WTC11 (cell line): ENCODE measurements around the gene JAZF1. TPM values are rescaled to one million over a fixed set of nuclear protein-coding genes. Genes with fewer than 3 reads are reported as not detected.

ENCODE experiments used
- ATAC-seq: fragments of 200-7000 bp; cut with Tn5 transposase; 2 replicates; pipeline ENCODE4 v1.10.0; 2021; ENCODE audit warnings: mild to moderate bottlenecking, moderate library complexity
- CTCF ChIA-PET: fragments of 300-600 bp; sonication (Branson Sonifier 250); formaldehyde crosslinking; loops from one replicate; lab custom pipeline; 2021; ENCODE audit warnings: antibody characterized with exemption; lab: Charles Lee
- POLR2A ChIA-PET: fragments of 350-600 bp; sonication (Branson Sonifier 250); formaldehyde crosslinking; loops from one replicate; lab custom pipeline; 2021; ENCODE audit warnings: antibody characterized with exemption; lab: Charles Lee
- DNase-seq: peaks from one replicate; pipeline ENCODE4 v3.0.0; 2021; ENCODE audit warnings: low spot score
- H3K27ac Mint-ChIP-seq: 2 replicates; pipeline ENCODE4 v1.8.0; 2021; ENCODE audit warnings: mixed read lengths
- H3K27me3 Mint-ChIP-seq: 2 replicates; pipeline ENCODE4 v1.8.0; 2021; ENCODE audit warnings: low read depth, mild to moderate bottlenecking, moderate library complexity, mixed read lengths
- H3K36me3 Mint-ChIP-seq: 2 replicates; pipeline ENCODE4 v1.8.0; 2021; ENCODE audit warnings: mixed read lengths
- H3K4me1 Mint-ChIP-seq: 2 replicates; pipeline ENCODE4 v1.8.0; 2022; ENCODE audit warnings: mixed read lengths
- H3K4me3 Mint-ChIP-seq: 2 replicates; pipeline ENCODE4 v1.8.0; 2021; ENCODE audit warnings: mild to moderate bottlenecking, moderate library complexity, mixed read lengths
- H3K9me3 Mint-ChIP-seq: 2 replicates; pipeline ENCODE4 v1.8.0; 2021; ENCODE audit warnings: mixed read lengths
- AR ChIP-seq: fragments of 250-450 bp; sonication (Bioruptor Pico); IDR thresholded peaks from 2 replicates; pipeline ENCODE4 v1.9.0; 2021; ENCODE audit warnings: mild to moderate bottlenecking
- ARID4B ChIP-seq: sonication (generic); formaldehyde crosslinking; IDR thresholded peaks from 2 replicates; pipeline ENCODE4 v1.8.0; 2023; ENCODE audit warnings: missing genetic modification reagents, mild to moderate bottlenecking, borderline replicate concordance
- ATF1 ChIP-seq: sonication (generic); formaldehyde crosslinking; IDR thresholded peaks from 2 replicates; pipeline ENCODE4 v1.8.1; 2023; ENCODE audit warnings: mild to moderate bottlenecking, moderate library complexity, missing genetic modification reagents
- E2F1 ChIP-seq: sonication (generic); formaldehyde crosslinking; IDR thresholded peaks from 2 replicates; pipeline ENCODE4 v1.8.0; 2022; ENCODE audit warnings: mild to moderate bottlenecking, missing genetic modification reagents
- EMX1 ChIP-seq: fragments of 250-450 bp; sonication (Bioruptor Pico); IDR thresholded peaks from 2 replicates; pipeline ENCODE4 v1.8.0; 2021; ENCODE audit warnings: mild to moderate bottlenecking
- ERG ChIP-seq: fragments of 250-450 bp; sonication (Bioruptor Pico); IDR thresholded peaks from 2 replicates; pipeline ENCODE4 v1.8.0; 2021; ENCODE audit warnings: mild to moderate bottlenecking
- ESRRA ChIP-seq: sonication (generic); formaldehyde crosslinking; IDR thresholded peaks from 2 replicates; pipeline ENCODE4 v1.8.1; 2022; ENCODE audit warnings: mild to moderate bottlenecking, missing genetic modification reagents, borderline replicate concordance
- ETV6 ChIP-seq: sonication (generic); formaldehyde crosslinking; IDR thresholded peaks from 2 replicates; pipeline ENCODE4 v1.8.1; 2022; ENCODE audit warnings: mild to moderate bottlenecking, missing genetic modification reagents
- FOXJ3 ChIP-seq: sonication (generic); formaldehyde crosslinking; IDR thresholded peaks from 2 replicates; pipeline ENCODE4 v1.9.0; 2021; ENCODE audit warnings: missing genetic modification reagents, mild to moderate bottlenecking, borderline replicate concordance
- GABPB1 ChIP-seq: sonication (generic); formaldehyde crosslinking; IDR thresholded peaks from 2 replicates; pipeline ENCODE4 v1.8.1; 2023; ENCODE audit warnings: mild to moderate bottlenecking, missing genetic modification reagents
- HMGA2 ChIP-seq: fragments of 250-450 bp; sonication (Bioruptor Pico); IDR thresholded peaks from 2 replicates; pipeline ENCODE4 v1.4.0; 2021; ENCODE audit warnings: mild to moderate bottlenecking, moderate library complexity
- JAZF1 ChIP-seq: fragments of 250-450 bp; sonication (Bioruptor Pico); IDR thresholded peaks from 2 replicates; pipeline ENCODE4 v1.9.0; 2021; ENCODE audit warnings: moderate library complexity, mild to moderate bottlenecking, inconsistent platforms
- MXD4 ChIP-seq: fragments of 250-450 bp; sonication (Bioruptor Pico); IDR thresholded peaks from 2 replicates; pipeline ENCODE4 v1.8.0; 2021; ENCODE audit warnings: mild to moderate bottlenecking, moderate library complexity, borderline replicate concordance
- MYBL2 ChIP-seq: sonication (generic); formaldehyde crosslinking; IDR thresholded peaks from 2 replicates; pipeline ENCODE4 v1.8.1; 2023; ENCODE audit warnings: mild to moderate bottlenecking, moderate library complexity, missing genetic modification reagents
- NFYB ChIP-seq: sonication (generic); formaldehyde crosslinking; conservative IDR thresholded peaks from 2 replicates; pipeline ENCODE4 v1.8.0; 2022; ENCODE audit warnings: low read depth, missing genetic modification reagents
- NR2C2 ChIP-seq: sonication (generic); formaldehyde crosslinking; IDR thresholded peaks from 2 replicates; pipeline ENCODE4 v1.8.0; 2022; ENCODE audit warnings: mild to moderate bottlenecking, missing genetic modification reagents
- TP53 ChIP-seq: sonication (generic); formaldehyde crosslinking; IDR thresholded peaks from 2 replicates; pipeline ENCODE4 v1.8.1; 2023; ENCODE audit warnings: mild to moderate bottlenecking, missing genetic modification reagents
- ZNF671 ChIP-seq: fragments of 250-450 bp; sonication (Bioruptor Pico); IDR thresholded peaks from 2 replicates; pipeline ENCODE4 v1.8.0; 2021; ENCODE audit warnings: mild to moderate bottlenecking
- total RNA-seq: library from RNA; stranded (reverse); gene quantifications from 3 replicates; pipeline ENCODE4 v1.2.3, GENCODE V29; 2021
- TF ChIP-seq, protein P1 (sequence below): sonication (generic); formaldehyde crosslinking; IDR thresholded peaks from 2 replicates; pipeline ENCODE4 v1.8.0; 2022; ENCODE audit warnings: mild to moderate bottlenecking, missing genetic modification reagents
- TF ChIP-seq, protein P2 (sequence below): sonication (generic); formaldehyde crosslinking; IDR thresholded peaks from 2 replicates; pipeline ENCODE4 v1.8.0; 2023; ENCODE audit warnings: missing genetic modification reagents

JAZF1 gene
- total RNA-seq, 1 experiment from 2014 or later: 19.0 TPM

GRCh38 chr7:27802999-27803398 is 377.6 kb downstream of the JAZF1 start:
- Mint-ChIP-seq H3K4me3 (no peak overlapping the region), H3K27me3 (no peaks in the 10 kb centered on the region), H3K9me3 (no peaks in the 10 kb centered on the region), H3K4me1 (peaks cover 35% of the 10 kb centered on the region), H3K36me3 (no peaks in the 10 kb centered on the region), H3K27ac (no peak overlapping the region)
- no peak for ATAC-seq
- TF ChIP-seq MYBL2 (CRISPR knock-in tag): no peak
- TF ChIP-seq E2F1: no peak
- DNase-seq: no peak
- ChIA-PET POLR2A (no interaction called here), CTCF (no interaction called here)

GRCh38 chr7:27799212-27799611 is 381.4 kb downstream of the JAZF1 start:
- POLR2A ChIA-PET: no interaction called here
- Mint-ChIP-seq H3K9me3 (no peaks in the 10 kb centered on the region), H3K4me3 (no peak overlapping the region), H3K27ac (no peak overlapping the region)
- no peak for ATAC-seq
- no peak for TF ChIP-seq ATF1
- TF ChIP-seq ARID4B (CRISPR knock-in tag): no peak
- TF ChIP-seq ETV6 (CRISPR knock-in tag): no peak
- no peak for TF ChIP-seq ESRRA (CRISPR knock-in tag)
- no peak for TF ChIP-seq NFYB (CRISPR knock-in tag)
- no peak for TF ChIP-seq NR2C2
- TF ChIP-seq HMGA2: no peak
- no peak for TF ChIP-seq EMX1
- TF ChIP-seq GABPB1 (CRISPR knock-in tag): no peak
- TF ChIP-seq MXD4: no peak
- no peak for TF ChIP-seq JAZF1 (CRISPR knock-in tag)
- no peak for TF ChIP-seq FOXJ3 (CRISPR knock-in tag)
- TF ChIP-seq, protein P1, sequence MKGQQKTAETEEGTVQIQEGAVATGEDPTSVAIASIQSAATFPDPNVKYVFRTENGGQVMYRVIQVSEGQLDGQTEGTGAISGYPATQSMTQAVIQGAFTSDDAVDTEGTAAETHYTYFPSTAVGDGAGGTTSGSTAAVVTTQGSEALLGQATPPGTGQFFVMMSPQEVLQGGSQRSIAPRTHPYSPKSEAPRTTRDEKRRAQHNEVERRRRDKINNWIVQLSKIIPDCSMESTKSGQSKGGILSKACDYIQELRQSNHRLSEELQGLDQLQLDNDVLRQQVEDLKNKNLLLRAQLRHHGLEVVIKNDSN (CRISPR knock-in tag): no peak
- TF ChIP-seq, protein P2, sequence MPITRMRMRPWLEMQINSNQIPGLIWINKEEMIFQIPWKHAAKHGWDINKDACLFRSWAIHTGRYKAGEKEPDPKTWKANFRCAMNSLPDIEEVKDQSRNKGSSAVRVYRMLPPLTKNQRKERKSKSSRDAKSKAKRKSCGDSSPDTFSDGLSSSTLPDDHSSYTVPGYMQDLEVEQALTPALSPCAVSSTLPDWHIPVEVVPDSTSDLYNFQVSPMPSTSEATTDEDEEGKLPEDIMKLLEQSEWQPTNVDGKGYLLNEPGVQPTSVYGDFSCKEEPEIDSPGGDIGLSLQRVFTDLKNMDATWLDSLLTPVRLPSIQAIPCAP (CRISPR knock-in tag): no peak
- TF ChIP-seq, all 79 proteins: peak for 0
- DNase-seq: no peak
- Mint-ChIP-seq H3K36me3 (peaks cover 17% of the 10 kb centered on the region), H3K27me3 (no peaks in the 10 kb centered on the region), H3K4me1 (peaks cover 30% of the 10 kb centered on the region)
- CTCF ChIA-PET: no interaction called here

- ChIA-PET CTCF (no interaction called here), POLR2A (no interaction called here)
- H3K27ac Mint-ChIP-seq: no peak overlapping the region
- peaks cover 33% of the 10 kb centered on the region for H3K36me3 Mint-ChIP-seq
- DNase-seq (no peak), ATAC-seq (no peak)
- H3K4me3 Mint-ChIP-seq: no peak overlapping the region
- no peaks in the 10 kb centered on the region for H3K27me3 Mint-ChIP-seq
- peaks cover 13% of the 10 kb centered on the region for H3K4me1 Mint-ChIP-seq
- no peaks in the 10 kb centered on the region for H3K9me3 Mint-ChIP-seq
- TF ChIP-seq NR2C2 (no peak), AR (no peak), TP53 (CRISPR knock-in tag) (no peak), E2F1 (no peak), ZNF671 (no peak), ERG (no peak)
These were observed 384.6 kb downstream of the JAZF1 start for GRCh38 chr7:27795977-27796376.
